NB4 (cell line): ENCODE data around the gene ARHGEF10L.

Source experiments
- CTCF ChIP-seq: IDR thresholded peaks from one replicate; pipeline ENCODE4 v1.5.1; 2012; ENCODE audit warnings: low read depth, low read length
- MAX ChIP-seq: IDR thresholded peaks from 2 replicates; pipeline ENCODE4 v1.6.1; 2011; ENCODE audit warnings: low read depth, low read length
- MYC ChIP-seq: IDR thresholded peaks from 2 replicates; pipeline ENCODE4 v1.6.1; 2011; ENCODE audit warnings: low read depth, low read length
- POLR2A ChIP-seq: IDR thresholded peaks from 2 replicates; pipeline ENCODE4 v1.6.1; 2011; ENCODE audit warnings: mild to moderate bottlenecking; ENCODE audit not compliant: insufficient read length; ENCODE audit errors: extremely low read depth

- no peak for TF ChIP-seq CTCF
- no peak for TF ChIP-seq POLR2A
- TF ChIP-seq MAX = no peak
- TF ChIP-seq MYC = no peak
These were observed 37.0 kb downstream of the ARHGEF10L start for GRCh38 chr1:17576519-17576853.
